Skin epidermis (tissue), 12 donors: Measurements from ENCODE around the gene POLDIP3.
A peak's percentile ranks its signal among the peaks of the same experiment; 100 is the strongest.
"Not testable (repeated sequence)": the region's sequence is repeated elsewhere in the genome, so short reads cannot be mapped to it uniquely, and the experiment has no call there.

ENCODE experiments used
- H3K27ac ChIP-seq, 21 experiments: fragments of 200-600 bp; sonication (generic) in 11 of 21; one replicate each; pipeline ENCODE4 v1.5.0; 2020; ENCODE audit warnings: mild to moderate bottlenecking in 3 of 21, inconsistent platforms in 2 of 21, moderate library complexity in 2 of 21
- H3K4me3 ChIP-seq, 7 experiments: fragments of 200-600 bp; sonication (generic) in 2 of 7; one replicate each; pipeline ENCODE4 v1.5.0; 2020; ENCODE audit warnings: inconsistent platforms in 2 of 7, mild to moderate bottlenecking in 2 of 7, moderate library complexity in 1 of 7

The POLDIP3 gene

DNA sequence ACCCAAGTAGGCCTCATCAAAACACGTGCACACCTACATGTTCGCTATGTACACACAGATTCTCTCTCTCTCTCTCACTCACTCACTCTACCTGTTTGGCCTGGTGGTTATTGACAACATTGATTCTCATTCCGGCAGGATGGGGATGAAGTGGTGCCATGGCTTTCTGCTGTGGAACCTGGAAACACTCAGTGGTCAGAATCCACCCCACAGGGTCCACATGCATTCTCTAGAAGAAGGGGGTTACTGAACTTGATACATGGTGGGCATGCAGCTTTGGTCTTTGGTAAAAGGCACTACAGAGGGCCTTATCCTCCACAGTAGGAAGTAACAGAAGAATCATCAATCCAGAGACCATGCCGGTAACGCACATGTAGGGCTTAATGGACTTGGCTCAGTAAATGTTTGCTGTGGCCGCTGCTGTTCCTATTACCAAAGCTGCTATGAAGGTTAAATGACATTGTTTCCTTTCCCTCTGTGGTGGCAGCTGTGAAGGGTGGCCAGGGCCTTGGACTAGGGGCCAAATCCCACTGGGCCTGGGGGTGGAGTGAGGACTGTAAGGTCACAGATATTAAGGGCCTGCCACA is 12.7 kb downstream of the POLDIP3 start:
- no peak overlapping the region for H3K4me3 ChIP-seq
- peak overlapping the region in 1 of 21 experiments; percentile 22 for H3K27ac ChIP-seq

DNA sequence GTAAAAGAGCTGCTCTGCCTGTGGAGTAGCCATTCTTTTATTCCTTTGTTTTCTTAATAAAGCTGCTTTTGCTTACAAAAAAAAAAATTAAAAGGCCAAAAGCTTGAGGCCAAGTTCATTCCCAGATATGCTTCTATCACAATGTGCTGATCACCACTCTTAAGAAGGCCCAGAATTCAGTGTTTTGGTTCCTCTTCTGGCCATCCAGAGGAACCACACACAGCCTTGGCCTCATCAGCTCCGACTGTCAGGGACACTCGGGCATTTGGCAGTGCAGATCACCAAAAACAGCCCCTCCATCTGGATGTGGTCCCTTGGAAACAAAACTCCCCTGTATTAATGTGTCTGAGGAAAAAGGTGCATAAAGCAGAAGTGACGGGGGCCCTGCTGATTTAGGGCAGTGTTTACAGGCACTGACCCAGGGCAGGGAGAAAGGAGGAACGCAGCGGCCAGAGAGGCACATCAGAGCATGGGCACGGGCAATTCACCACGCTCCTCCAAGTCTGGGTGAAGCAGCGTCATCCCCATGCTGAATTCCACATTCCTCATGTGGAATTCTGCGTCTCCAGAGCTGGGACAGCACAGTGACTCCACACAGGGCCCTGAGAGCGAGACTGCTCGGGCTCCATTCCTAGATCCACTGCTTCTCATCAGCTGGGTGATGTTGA is 17.7 kb downstream of the POLDIP3 start:
- H3K4me3 ChIP-seq: no peak overlapping the region
- peak overlapping the region in 2 of 21 experiments; percentile 25 to 28 for H3K27ac ChIP-seq

DNA sequence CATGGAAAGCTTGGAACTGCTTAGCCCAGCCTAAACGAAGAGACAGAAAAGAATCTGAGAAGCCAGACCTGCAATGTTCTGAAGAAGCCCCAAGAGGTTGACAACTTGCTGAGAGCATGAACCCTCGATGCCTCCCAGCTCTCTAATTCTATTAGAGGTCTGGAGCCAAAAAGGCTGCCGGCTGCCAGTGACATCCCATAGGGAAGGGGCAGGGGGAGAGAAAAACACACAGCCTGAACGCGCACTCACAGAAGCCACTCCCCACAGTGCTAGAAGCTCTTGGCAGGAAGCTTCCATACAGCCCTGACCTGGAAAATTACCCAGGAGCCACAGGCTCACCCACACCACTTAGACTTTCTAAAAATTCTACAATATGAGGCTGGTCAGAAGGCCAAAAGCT is 18.3 kb downstream of the POLDIP3 start:
- H3K27ac ChIP-seq: peak overlapping the region in 2 of 21 experiments; percentile 25 to 28
- no peak overlapping the region for H3K4me3 ChIP-seq

- Histone ChIP-seq H3K4me3 (no peak overlapping the region), H3K27ac (peak overlapping the region in 1 of 21 experiments; percentile 28)
Measured at GRCh38 chr22:42595434-42595833, 19.2 kb downstream of the POLDIP3 start.

DNA sequence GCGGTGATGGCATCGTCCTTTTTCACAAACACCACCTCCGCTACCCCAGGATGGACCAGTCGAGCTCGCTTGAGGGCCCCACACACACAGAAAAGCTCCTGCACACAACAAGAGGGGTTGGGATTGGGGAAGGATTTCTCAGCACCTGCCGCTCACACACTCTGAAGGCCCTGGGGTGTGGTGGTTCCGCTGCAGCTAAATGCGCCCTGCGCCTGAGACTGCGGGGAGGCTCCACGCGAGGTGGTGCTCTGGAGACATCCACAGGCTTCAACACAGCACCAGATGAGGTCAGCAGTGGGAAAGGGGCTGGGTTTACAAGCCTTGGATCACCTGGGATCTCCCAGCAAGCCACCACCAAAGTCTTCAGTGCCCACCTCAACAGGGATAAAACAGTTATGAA is 22.7 kb downstream of the POLDIP3 start:
- no peak overlapping the region for H3K4me3 ChIP-seq
- H3K27ac ChIP-seq: no peak overlapping the region

DNA sequence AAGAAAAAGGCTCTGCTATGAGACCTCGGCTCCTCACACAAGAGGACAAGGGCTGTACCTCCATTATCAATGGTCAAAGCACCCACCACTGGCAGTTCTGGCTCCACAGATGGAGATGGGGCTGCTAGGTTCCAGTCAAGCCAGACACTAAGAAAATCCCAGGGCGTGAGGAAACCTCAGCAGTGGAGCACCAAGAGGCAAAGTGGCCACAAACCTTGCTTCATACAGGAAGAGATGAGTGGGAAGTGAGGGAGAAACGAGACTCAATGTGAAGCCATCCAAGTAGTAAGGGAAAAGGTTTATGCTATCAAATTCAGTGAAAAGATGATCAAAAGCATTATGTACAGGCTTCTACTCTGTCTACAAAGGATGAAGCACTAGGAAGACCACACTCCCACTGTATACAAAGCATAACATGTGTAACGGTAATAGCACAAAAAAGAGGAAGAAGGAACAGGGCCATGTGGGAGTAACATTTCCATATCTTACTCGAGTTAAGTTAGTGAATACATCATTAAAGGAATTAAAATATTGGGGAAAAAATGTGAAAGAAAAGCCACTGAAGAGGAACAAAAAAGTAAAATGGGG is 27.0 kb downstream of the POLDIP3 start:
- H3K27ac ChIP-seq: no peak overlapping the region
- no peak overlapping the region for H3K4me3 ChIP-seq

DNA sequence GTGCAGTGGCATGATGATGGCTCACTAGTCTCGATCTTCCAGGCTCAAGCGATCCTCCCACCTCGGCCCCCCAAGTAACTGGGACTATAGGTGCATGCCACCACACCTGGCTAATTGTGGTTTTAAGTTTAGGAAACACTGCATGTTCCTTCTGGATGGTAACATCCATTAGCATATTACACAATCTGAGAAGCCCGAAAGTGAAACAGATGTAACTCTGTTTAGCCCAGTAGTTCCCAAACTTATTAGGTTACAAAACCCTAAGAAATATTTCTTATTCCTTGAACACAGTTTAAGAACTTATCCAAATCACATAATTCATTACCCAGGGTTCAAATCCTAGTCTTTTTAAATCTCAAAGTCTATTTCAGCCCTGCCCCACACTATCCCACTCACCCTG is 28.3 kb downstream of the POLDIP3 start:
- Histone ChIP-seq H3K4me3 (no peak overlapping the region), H3K27ac (peak overlapping the region in 1 of 21 experiments; percentile 20)

GRCh38 chr22:42585096-42585495 is 29.6 kb downstream of the POLDIP3 start:
- H3K4me3 ChIP-seq: no peak overlapping the region
- H3K27ac ChIP-seq: no peak overlapping the region

DNA sequence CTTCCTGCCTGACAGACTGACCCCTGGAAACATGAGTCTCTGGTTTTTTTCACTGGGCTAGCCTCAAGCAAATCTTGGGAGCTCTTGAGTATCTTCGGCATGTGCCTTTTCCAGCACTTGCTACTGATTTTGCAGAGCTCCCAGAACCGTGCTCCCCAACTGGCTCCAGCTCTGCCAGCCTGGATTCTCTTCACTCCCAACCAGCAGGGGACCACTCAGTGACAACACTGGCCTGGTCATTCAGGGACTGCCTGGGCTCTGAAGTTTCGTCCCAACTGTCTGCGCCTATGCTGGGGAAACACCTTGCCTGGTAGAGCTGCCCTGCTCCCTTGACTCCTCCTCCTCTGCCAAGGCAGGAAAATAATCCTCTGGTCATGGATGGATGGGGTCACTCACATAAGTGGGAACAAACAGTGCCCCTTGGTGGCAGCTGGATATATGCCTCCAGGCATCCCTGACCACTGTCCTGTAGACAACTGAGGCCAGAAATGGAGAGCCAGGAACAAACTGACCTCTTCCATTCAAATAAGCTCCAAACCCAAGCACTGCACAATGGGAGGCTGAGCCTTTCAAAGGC is 30.2 kb downstream of the POLDIP3 start:
- H3K27ac ChIP-seq: no peak overlapping the region
- peak overlapping the region in 1 of 7 experiments; percentile 3 for H3K4me3 ChIP-seq

GRCh38 chr22:42582987-42583386 is 31.7 kb downstream of the POLDIP3 start:
- H3K4me3 ChIP-seq: no peak overlapping the region
- no peak overlapping the region for H3K27ac ChIP-seq

DNA sequence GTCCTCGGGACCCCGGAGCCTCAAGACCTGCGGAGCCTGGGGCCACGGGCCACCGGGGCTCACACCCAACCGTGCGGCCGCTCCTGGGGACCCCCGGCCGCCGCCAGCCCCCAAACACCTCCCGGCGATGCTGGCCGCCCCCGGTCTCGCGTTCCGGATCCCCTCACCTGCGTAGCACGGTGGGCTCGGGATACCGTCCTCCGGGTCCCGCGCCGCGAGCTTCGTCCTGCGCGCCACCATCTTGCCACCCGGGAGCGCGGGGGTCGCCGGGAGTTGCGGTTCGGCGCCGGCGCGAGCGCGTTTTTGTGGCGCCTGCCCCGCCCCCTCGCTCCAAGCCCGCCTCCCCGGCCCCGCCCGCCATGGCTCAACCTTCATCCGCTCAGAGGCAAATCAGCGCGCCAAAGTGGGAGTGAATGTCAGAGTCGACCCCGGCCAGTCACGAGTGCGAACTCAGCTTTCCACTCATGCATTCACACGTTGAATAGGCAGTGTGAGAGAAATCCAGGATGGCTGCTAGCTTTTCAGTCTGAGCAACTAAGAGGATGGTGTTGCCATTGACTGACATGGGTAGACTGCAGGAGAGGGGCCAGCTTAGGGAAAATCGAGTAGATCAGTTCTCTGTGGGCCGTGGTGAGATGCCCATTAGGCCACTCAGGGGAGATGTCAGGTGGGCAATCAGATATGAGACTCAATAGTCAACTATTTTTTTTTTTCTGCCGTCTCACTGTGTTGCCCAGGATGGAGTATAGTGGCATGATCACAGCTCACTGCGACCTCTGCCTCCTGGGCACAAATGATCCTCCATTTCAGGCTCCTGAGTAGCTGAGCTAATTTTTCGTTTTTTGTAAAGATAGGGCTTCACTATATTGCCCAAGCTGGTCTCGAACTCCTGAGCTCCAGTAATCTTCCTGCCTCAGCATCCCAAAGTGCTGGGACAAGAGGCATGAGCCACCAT is 32.6 kb downstream of the POLDIP3 start:
- H3K27ac ChIP-seq: peak overlapping the region in 20 of 21 experiments; percentile 38 to 90 (median 77)
- H3K4me3 ChIP-seq: peak overlapping the region; percentile 69 to 95 (median 88)

- peak overlapping the region in 20 of 21 experiments; percentile 38 to 90 (median 77) for H3K27ac ChIP-seq
- peak overlapping the region; percentile 69 to 95 (median 88) for H3K4me3 ChIP-seq
Measured at GRCh38 chr22:42581194-42581761, 33.4 kb downstream of the POLDIP3 start.

- H3K4me3 ChIP-seq, H3K27ac ChIP-seq: not testable (repeated sequence)
Measured at GRCh38 chr22:42580040-42580439, 34.6 kb downstream of the POLDIP3 start.

- no peak overlapping the region for H3K4me3 ChIP-seq
- no peak overlapping the region for H3K27ac ChIP-seq
Measured at GRCh38 chr22:42577623-42578240, 37.0 kb downstream of the POLDIP3 start.

DNA sequence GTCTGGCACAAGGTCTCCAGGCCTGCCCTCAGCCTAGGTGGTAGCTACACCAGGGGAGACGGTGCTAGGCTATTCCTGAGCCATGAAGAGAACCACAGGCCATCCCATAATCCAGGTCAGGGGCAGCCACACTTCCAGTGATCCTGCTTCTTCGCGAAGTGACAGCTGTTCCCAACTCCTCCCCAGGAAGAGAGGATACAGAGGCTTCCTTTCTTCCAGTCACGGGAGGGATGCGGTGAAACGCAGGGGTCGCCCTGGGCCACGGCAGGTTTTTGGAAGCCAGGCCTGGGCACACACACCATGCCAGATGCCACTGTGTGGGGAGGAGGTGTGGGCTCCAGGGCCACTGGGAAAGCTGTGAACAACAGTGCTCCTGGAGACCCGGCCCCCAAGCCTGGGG is 37.5 kb downstream of the POLDIP3 start:
- H3K27ac ChIP-seq, H3K4me3 ChIP-seq: not testable (repeated sequence)

DNA sequence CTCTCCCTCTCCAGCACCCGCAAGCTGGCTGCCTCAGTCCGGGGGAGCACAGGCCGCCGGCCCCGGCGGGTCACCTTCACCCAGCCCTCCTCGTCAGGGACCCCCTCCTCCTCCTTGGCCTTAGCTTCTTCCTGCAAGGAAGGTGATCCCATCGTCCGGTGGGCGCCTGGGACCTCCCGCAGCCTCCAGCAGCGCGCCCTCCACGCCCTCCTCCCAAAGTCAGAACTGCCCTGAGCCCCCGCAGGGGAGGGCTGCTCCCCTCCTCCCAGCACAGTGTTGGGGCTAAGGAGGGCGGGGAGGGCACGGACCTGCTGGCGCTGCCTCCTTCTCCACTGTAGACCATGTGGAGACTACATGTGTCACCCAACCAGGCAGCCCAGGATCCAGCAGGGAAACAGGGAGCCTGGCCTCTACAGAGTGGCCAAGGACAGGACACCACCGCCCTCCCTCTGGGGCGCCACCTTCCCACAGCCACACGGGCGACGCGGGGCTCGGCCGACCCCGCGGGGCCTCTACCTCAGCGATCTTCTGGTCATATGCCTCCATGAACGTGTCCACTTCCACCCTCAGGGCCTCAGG is 38.6 kb downstream of the POLDIP3 start:
- not testable (repeated sequence) for H3K27ac ChIP-seq, H3K4me3 ChIP-seq

DNA sequence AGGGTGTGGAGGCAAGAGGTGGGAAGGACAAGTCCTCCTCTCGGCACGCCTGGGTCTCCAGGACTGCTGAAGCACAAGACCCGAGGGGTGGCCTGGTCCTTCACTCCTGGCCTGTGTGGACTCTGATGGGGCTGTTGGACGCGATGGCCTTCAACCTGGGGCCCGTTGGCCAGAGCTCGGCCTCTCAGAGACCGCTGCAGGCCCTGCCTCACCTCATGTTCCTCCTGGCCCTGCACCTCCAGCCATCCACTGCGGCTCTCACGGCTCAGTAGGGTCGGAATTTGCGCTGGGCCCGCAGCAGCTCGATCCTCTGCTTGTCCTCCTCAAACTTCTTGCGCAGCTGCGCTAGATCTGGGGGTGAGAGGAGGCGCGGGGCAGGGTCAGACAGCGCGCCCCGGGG is 40.2 kb downstream of the POLDIP3 start:
- H3K4me3 ChIP-seq, H3K27ac ChIP-seq: not testable (repeated sequence)

DNA sequence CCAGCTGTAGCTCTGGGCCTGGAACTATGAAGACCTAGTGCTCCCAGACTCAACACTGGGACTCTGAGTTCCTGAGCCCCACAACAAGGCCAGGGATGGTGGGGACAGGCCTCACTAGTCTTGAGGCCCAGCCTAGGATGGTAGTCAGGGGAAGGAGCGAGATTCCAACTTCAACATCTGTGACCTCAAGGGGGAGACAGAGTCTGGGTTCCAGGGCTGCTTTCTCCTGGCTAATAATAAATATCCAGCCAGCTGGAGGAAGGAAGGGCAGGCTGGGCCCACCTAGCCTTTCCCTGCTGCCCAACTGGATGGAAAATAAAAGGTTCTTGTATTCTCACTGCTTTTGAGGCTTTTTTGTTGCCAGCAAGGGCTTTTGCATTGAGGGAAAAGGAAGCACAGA is 40.6 kb downstream of the POLDIP3 start:
- H3K27ac ChIP-seq, H3K4me3 ChIP-seq: not testable (repeated sequence)

- H3K27ac ChIP-seq, H3K4me3 ChIP-seq: not testable (repeated sequence)
Measured at GRCh38 chr22:42571068-42571467, 43.6 kb downstream of the POLDIP3 start.
